Right lobe of liver (tissue), 4 donors: Measurements from ENCODE around the gene TEK.

ENCODE experiments used
- POLR2A ChIP-seq: fragments of 450-650 bp; IDR thresholded peaks from one replicate; pipeline ENCODE4 v1.6.1; 2017; ENCODE audit warnings: antibody characterized with exemption, mild to moderate bottlenecking
- TF ChIP-seq, protein P1 (sequence below), 4 donors: fragments of 200-600 bp in 3 of 4; fragments of 450-650 bp in 1 of 4; IDR thresholded peaks; one replicate each; pipeline versions ENCODE4 v1.5.1 to v1.8.0; 2016 to 2022; ENCODE audit warnings: antibody characterized with exemption in 4 of 4, mild to moderate bottlenecking in 2 of 4
- donor health status: DM: no; HTN: no; CAD: no.
- donor health status: DM: no; HTN: no; CAD: no.
- donor health status: DM: no; HTN: yes; CAD: no.

DNA sequence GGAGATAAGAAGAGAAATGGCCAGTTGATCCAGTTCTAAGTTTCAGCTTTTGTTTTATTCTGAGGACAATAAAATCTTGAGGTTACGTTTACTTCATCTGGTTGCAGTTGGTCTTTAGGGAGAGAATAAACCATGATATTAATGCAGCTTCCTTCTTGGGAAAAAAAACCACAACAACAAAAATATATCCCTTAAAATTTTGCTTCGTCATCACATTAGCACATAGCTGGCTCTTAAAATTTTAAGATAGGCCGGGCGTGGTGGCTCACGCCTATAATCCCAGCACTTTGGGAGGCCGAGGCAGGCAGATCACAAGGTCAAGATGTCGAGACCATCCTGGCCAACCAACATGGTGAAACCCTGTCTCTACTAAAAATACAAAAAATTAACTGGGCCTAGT is 101.6 kb downstream of the TEK start:
- TF ChIP-seq, protein P1, sequence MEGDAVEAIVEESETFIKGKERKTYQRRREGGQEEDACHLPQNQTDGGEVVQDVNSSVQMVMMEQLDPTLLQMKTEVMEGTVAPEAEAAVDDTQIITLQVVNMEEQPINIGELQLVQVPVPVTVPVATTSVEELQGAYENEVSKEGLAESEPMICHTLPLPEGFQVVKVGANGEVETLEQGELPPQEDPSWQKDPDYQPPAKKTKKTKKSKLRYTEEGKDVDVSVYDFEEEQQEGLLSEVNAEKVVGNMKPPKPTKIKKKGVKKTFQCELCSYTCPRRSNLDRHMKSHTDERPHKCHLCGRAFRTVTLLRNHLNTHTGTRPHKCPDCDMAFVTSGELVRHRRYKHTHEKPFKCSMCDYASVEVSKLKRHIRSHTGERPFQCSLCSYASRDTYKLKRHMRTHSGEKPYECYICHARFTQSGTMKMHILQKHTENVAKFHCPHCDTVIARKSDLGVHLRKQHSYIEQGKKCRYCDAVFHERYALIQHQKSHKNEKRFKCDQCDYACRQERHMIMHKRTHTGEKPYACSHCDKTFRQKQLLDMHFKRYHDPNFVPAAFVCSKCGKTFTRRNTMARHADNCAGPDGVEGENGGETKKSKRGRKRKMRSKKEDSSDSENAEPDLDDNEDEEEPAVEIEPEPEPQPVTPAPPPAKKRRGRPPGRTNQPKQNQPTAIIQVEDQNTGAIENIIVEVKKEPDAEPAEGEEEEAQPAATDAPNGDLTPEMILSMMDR (IDR thresholded peaks at IDR 0.05) = no peak
- TF ChIP-seq POLR2A = no peak
